K562 (cell line): ENCODE measurements around the gene SLC26A8. TPM values are rescaled to one million over a fixed set of nuclear protein-coding genes. Genes with fewer than 3 reads are reported as not detected.

Source experiments
- ATAC-seq: fragments of 200-7000 bp; cut with Tn5 transposase; 3 replicates; pipeline ENCODE4 v1.9.1; 2020; ENCODE audit warnings: moderate library complexity
- BruUV-seq: library from RNA; stranded (reverse); fragments of 400-500 nt; replicated peaks from 2 replicates; lab custom pipeline; 2021; lab: Mats Ljungman, UMichigan
- CTCF ChIA-PET: fragments of 300-600 bp; formaldehyde crosslinking; extraction: SDS; loops from one replicate; lab custom pipeline; 2021; ENCODE audit warnings: low intra/inter-chr PET ratio; lab: Yijun Ruan, JAX
- POLR2A ChIA-PET: fragments of 300-600, 350-650 bp; sonication (Branson Sonifier 250); formaldehyde crosslinking; extraction: SDS; loops from one replicate; lab custom pipeline; 2021; ENCODE audit warnings: antibody characterized with exemption, inconsistent platforms; lab: Yijun Ruan, JAX
- DNase-seq, 4 experiments: peaks; one replicate each; pipeline versions ENCODE4 v3.0.0 to v3.0.0-alpha.2; 2011 to 2018; ENCODE audit warnings: low spot score in 3 of 4, mixed read lengths in 3 of 4; ENCODE audit errors: extremely low read depth in 1 of 4
- FAIRE-seq: peaks from 2 replicates; lab custom pipeline; 2011; peaks lifted over from hg19 to GRCh38; lab: Jason Lieb, UNC
- H2AFZ ChIP-seq: 2 replicates; pipeline ENCODE4 v1.6.0; 2011; ENCODE audit warnings: low read depth, low read length, control low read depth, inconsistent platforms
- H3K27ac ChIP-seq: fragments of 200-600 bp; 3 replicates; pipeline ENCODE4 v1.8.0; 2011; ENCODE audit warnings: low read depth, mild to moderate bottlenecking, control low read depth, inconsistent platforms, low read length, moderate library complexity, mixed read lengths; ENCODE audit errors: extremely low read depth
- H3K27me3 ChIP-seq, 2 experiments: fragments of 300-600 bp in 1 of 2; 2 replicates in 1 of 2; 3 replicates in 1 of 2; pipeline versions ENCODE4 v1.6.0 to v1.8.0; 2011; ENCODE audit warnings: inconsistent platforms in 2 of 2, low read length in 2 of 2, mild to moderate bottlenecking in 1 of 2, mixed read lengths in 1 of 2, moderate library complexity in 1 of 2; ENCODE audit not compliant: control insufficient read depth in 2 of 2, insufficient read depth in 2 of 2
- H3K36me3 ChIP-seq: fragments of 300-600 bp; 3 replicates; pipeline ENCODE4 v1.8.0; 2011; ENCODE audit warnings: mild to moderate bottlenecking, low read length, inconsistent platforms; ENCODE audit not compliant: control insufficient read depth, insufficient read depth
- H3K4me1 ChIP-seq, 2 experiments: fragments of 200-600 bp in 1 of 2; replicated peaks in 1 of 2; 2 replicates in 1 of 2; 3 replicates in 1 of 2; pipeline versions ENCODE4 v1.5.1 to v1.8.0; 2011; ENCODE audit warnings: inconsistent platforms in 2 of 2, low read length in 2 of 2, mild to moderate bottlenecking in 1 of 2, mixed read lengths in 1 of 2, moderate library complexity in 1 of 2; ENCODE audit not compliant: control insufficient read depth in 2 of 2, insufficient read depth in 2 of 2
- H3K4me2 ChIP-seq: 2 replicates; pipeline ENCODE4 v1.6.1; 2011; ENCODE audit warnings: low read length, control low read depth, inconsistent platforms, mixed read lengths; ENCODE audit not compliant: insufficient read depth
- H3K4me3 ChIP-seq: fragments of 200-600 bp; sonication (generic), shearing (Covaris generic); 2 replicates; pipeline ENCODE4 v1.5.1; 2016; ENCODE audit warnings: control low read depth, inconsistent platforms
- H3K79me2 ChIP-seq: fragments of 200-600 bp; 3 replicates; pipeline ENCODE4 v1.8.0; 2011; ENCODE audit warnings: low read length, inconsistent platforms; ENCODE audit not compliant: control insufficient read depth, insufficient read depth
- H3K9ac ChIP-seq, 2 experiments: 2 replicates each; pipeline versions ENCODE4 v1.6.0 to v1.6.1; 2011; ENCODE audit warnings: low read depth in 2 of 2, low read length in 2 of 2, control low read depth in 1 of 2, inconsistent platforms in 1 of 2, mild to moderate bottlenecking in 1 of 2, mixed read lengths in 1 of 2; ENCODE audit not compliant: insufficient read depth in 1 of 2
- H3K9me1 ChIP-seq: one replicate; pipeline ENCODE4 v1.6.0; 2011; ENCODE audit warnings: inconsistent platforms, mild to moderate bottlenecking, low read length, moderate library complexity; ENCODE audit not compliant: control insufficient read depth, insufficient read depth
- H3K9me3 ChIP-seq: replicated peaks from 2 replicates; pipeline ENCODE4 v1.5.1; 2011; ENCODE audit warnings: low read depth, low read length, inconsistent platforms; ENCODE audit not compliant: control insufficient read depth, insufficient read depth
- H4K20me1 ChIP-seq: replicated peaks from 2 replicates; pipeline ENCODE4 v1.6.1; 2011; ENCODE audit warnings: low read length, inconsistent platforms, mixed read lengths; ENCODE audit not compliant: control insufficient read depth, insufficient read depth
- AFF1 ChIP-seq, 2 experiments: fragments of 450-650 bp; IDR thresholded peaks; 2 replicates each; pipeline ENCODE4 v1.6.1; 2018; ENCODE audit warnings: mild to moderate bottlenecking in 2 of 2, low read depth in 1 of 2; ENCODE audit not compliant: partially characterized antibody in 2 of 2
- GATAD2B ChIP-seq: fragments of 450-650 bp; IDR thresholded peaks from 2 replicates; pipeline ENCODE4 v1.6.1; 2017; ENCODE audit warnings: mild to moderate bottlenecking, borderline replicate concordance
- HNRNPL ChIP-seq: fragments of 200-400 bp; formaldehyde crosslinking; IDR thresholded peaks from 2 replicates; pipeline ENCODE4 v1.6.1; 2017; ENCODE audit warnings: low read depth, mild to moderate bottlenecking, low read length
- ILK ChIP-seq: fragments of 450-650 bp; IDR thresholded peaks from 2 replicates; pipeline ENCODE4 v1.6.1; 2016; ENCODE audit warnings: missing genetic modification characterization, low read depth, mild to moderate bottlenecking, missing compliant biosample characterization, moderate library complexity, borderline replicate concordance
- NCOA2 ChIP-seq, 2 experiments: fragments of 450-650 bp; IDR thresholded peaks; 2 replicates each; pipeline ENCODE4 v1.6.1; 2018; ENCODE audit warnings: mild to moderate bottlenecking in 2 of 2, moderate library complexity in 1 of 2; ENCODE audit not compliant: partially characterized antibody in 2 of 2
- PHF20 ChIP-seq: fragments of 450-650 bp; IDR thresholded peaks from 2 replicates; pipeline ENCODE4 v1.6.1; 2018; ENCODE audit not compliant: partially characterized antibody
- PRMT5 ChIP-seq: sonication (generic); formaldehyde crosslinking; IDR thresholded peaks from 2 replicates; pipeline ENCODE4 v1.5.0; 2020; ENCODE audit warnings: missing genetic modification reagents
- SMARCA5 ChIP-seq: fragments of 450-650 bp; IDR thresholded peaks from 2 replicates; pipeline ENCODE4 v1.6.1; 2016
- TSHZ1 ChIP-seq: fragments of 250-450 bp; sonication (Bioruptor Pico); IDR thresholded peaks from 2 replicates; pipeline ENCODE4 v1.4.0; 2020; ENCODE audit warnings: mild to moderate bottlenecking, moderate library complexity
- ZNF133 ChIP-seq: fragments of 250-450 bp; sonication (Bioruptor Pico); IDR thresholded peaks from 2 replicates; pipeline ENCODE4 v1.4.0; 2020; ENCODE audit warnings: mild to moderate bottlenecking
- ZNF740 ChIP-seq, 3 experiments: fragments of 200-800 bp in 1 of 3; sonication (Bioruptor generic) in 1 of 3; sonication (generic) in 1 of 3; formaldehyde crosslinking in 1 of 3; IDR thresholded peaks; 2 replicates each; pipeline versions ENCODE4 v1.6.1 to v1.8.0; 2016 to 2022; ENCODE audit warnings: mild to moderate bottlenecking in 2 of 3, missing compliant biosample characterization in 2 of 3, missing genetic modification characterization in 2 of 3, missing genetic modification reagents in 1 of 3
- WGBS: fragments of 100-300 bp; shearing (Covaris generic); methylation state at CpG from one replicate; pipeline ENCODE4 v1.1.6; 2016; ENCODE audit warnings: low coverage, mixed read lengths; ENCODE audit not compliant: insufficient coverage; ENCODE audit errors: missing lambda C conversion rate; 5-methylcytosine and 5-hydroxymethylcytosine counted together
- in situ Hi-C: fragments of 300-500 bp; cut with MboI; formaldehyde crosslinking; loops from 4 replicates; pipeline ENCODE4 v1.15.0; 2018; ENCODE audit warnings: inconsistent platforms, mixed read lengths
- intact Hi-C: fragments of 100-400 bp; cut with micrococcal nuclease; formaldehyde crosslinking; loops from 2 replicates; pipeline ENCODE4 v1.14.2; 2022
- polyA plus RNA-seq, 8 experiments: library from polyadenylated mRNA; depleted of rRNA in 4 of 8; stranded (reverse) in 5 of 8; unstranded in 3 of 8; fragments of >200 nt; fragmentation: Nextera tagmentation in 2 of 8; fragmentation: Illumina TruSeq in 1 of 8; extraction: Ambion mirVana in 2 of 8; extraction: Trizol in 1 of 8; gene quantifications; 2 replicates each; pipeline versions ENCODE4 v1.2.1 to v1.2.3, GENCODE V29; 2011 to 2014; ENCODE audit warnings: inconsistent platforms in 1 of 8, missing spikeins in 1 of 8
- total RNA-seq, 7 experiments: library from RNA; depleted of rRNA in 6 of 7; stranded (reverse); fragments of >200 nt in 6 of 7; fragmentation: Illumina TruSeq in 2 of 7; extraction: Trizol in 2 of 7; gene quantifications; 2 replicates each; pipeline versions ENCODE4 v1.2.1 to v1.2.3, GENCODE V29; 2011 to 2021; ENCODE audit warnings: low replicate concordance in 1 of 7

The SLC26A8 gene
- total and polyA plus RNA-seq, 9 of the 15 experiments (the other 6 are each of a cell fraction or from before 2014, with no cell fraction given): not detected

GRCh38 chr6:35916056-35916455 lies 108.4 kb downstream of the SLC26A8 start:
- in situ Hi-C loops (no loop called here), intact Hi-C loops (no loop called here)
- Histone ChIP-seq H3K9ac (no peak overlapping the region), H3K9me3 (peaks cover 11% of the 10 kb centered on the region), H3K4me1 (peaks cover 9 to 10% of the 10 kb centered on the region in 2 experiments; a peak in 4 of 5 replicates), H3K79me2 (peaks cover 97% of the 10 kb centered on the region), H3K36me3 (peaks cover 83% of the 10 kb centered on the region), H2AFZ (no peak overlapping the region), H3K4me3 (no peak overlapping the region), H4K20me1 (peaks cover 16% of the 10 kb centered on the region), H3K27me3 (no peaks in the 10 kb centered on the region), H3K4me2 (no peak overlapping the region), H3K9me1 (no peaks in the 10 kb centered on the region), H3K27ac (no peak overlapping the region)
- CTCF ChIA-PET: no interaction called here
- ATAC-seq (no peak), DNase-seq (no peak), FAIRE-seq (no peak)
- 91% methylated on average over 3 of the region's 3 CpGs for WGBS
- BruUV-seq: no TSS peak
- POLR2A ChIA-PET: interaction anchor here (0.6 to 1.8 kb wide), 3 partner anchors 8 to 80 kb away, joined by 3 to 9 read pairs (median 6); no protein-coding TSS in a partner anchor
- TF ChIP-seq HNRNPL: no peak
- TF ChIP-seq ILK: no peak
- no peak for TF ChIP-seq SMARCA5
- TF ChIP-seq PRMT5 (CRISPR knock-in tag): no peak
- no peak for TF ChIP-seq TSHZ1 (CRISPR knock-in tag)
- TF ChIP-seq NCOA2 (IDR thresholded peaks at IDR 0.05; ENCODE audit: partially characterized antibody in 2 of 2): no peak
- TF ChIP-seq ZNF133 (CRISPR knock-in tag): no peak
- no peak for TF ChIP-seq GATAD2B
- TF ChIP-seq PHF20: no peak
- TF ChIP-seq AFF1 (IDR thresholded peaks at IDR 0.05; ENCODE audit: low read depth in 1 of 2, partially characterized antibody in 2 of 2): no peak
- TF ChIP-seq ZNF740 (CRISPR knock-in tag; IDR thresholded peaks at IDR 0.05): no peak
- no peak for TF ChIP-seq ZNF740 (tag; IDR thresholded peaks at IDR 0.05)
